Nephron progenitor cell (in vitro differentiated cells): ENCODE results near the gene C5orf22.
A peak's percentile ranks its signal among the peaks of the same experiment; 100 is the strongest.

Experiments used
- DNase-seq: peaks from one replicate; pipeline ENCODE4 v3.0.0; 2021
- H3K27ac Mint-ChIP-seq: 2 replicates; pipeline ENCODE4 v1.8.0; 2021; ENCODE audit warnings: mild to moderate bottlenecking, moderate library complexity, mixed read lengths
- H3K27me3 Mint-ChIP-seq: 2 replicates; pipeline ENCODE4 v1.8.0; 2021; ENCODE audit warnings: mild to moderate bottlenecking, low read depth, mixed read lengths; ENCODE audit not compliant: poor library complexity
- H3K36me3 Mint-ChIP-seq: 2 replicates; pipeline ENCODE4 v1.8.0; 2021; ENCODE audit warnings: low read depth, mixed read lengths
- H3K4me1 Mint-ChIP-seq: 2 replicates; pipeline ENCODE4 v1.8.0; 2021; ENCODE audit warnings: mixed read lengths
- H3K4me3 Mint-ChIP-seq: 2 replicates; pipeline ENCODE4 v1.8.0; 2021; ENCODE audit warnings: mild to moderate bottlenecking, moderate library complexity, mixed read lengths
- H3K9me3 Mint-ChIP-seq: 2 replicates; pipeline ENCODE4 v1.8.0; 2021; ENCODE audit warnings: mild to moderate bottlenecking, moderate library complexity, mixed read lengths
- TF ChIP-seq, protein P1 (sequence below): fragments of 200-600 bp; sonication (generic); IDR thresholded peaks from 2 replicates; pipeline ENCODE4 v1.5.0; 2021; ENCODE audit warnings: antibody characterized with exemption

C5orf22 gene

DNA sequence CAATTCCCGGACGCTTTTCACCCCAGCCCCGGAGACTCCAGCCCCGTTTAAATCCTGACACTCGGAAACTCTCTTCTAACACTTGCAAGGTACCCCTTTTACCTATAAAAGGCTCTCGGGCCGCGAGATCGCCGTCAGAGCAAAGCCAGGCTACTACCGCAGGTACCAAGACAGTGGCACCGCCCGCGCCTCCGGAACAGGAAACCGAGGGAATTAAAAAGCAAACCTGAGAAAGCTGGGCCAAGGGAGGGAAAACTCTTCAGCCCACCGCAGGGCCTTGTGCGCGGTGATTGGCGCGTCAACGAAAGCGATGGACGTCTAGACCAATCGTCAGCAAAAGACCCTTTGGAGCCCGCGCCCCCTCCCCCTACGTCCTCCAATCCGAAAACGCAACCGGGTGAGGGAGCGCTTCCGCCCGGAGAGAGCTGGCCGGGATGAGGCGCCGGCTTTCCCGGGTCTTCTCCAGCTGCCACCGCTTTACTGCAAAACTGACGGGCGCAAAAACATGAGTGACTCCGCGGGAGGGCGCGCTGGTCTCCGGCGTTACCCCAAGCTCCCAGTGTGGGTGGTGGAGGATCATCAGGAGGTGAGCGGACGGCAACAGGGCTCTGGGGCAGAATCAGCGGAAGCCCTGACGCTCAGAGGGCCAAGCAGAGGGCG, at the start of gene C5orf22, which contains the start of gene DROSHA:
Gene C5orf22, plus strand, starts transcription at position 414 of the 660 bp plus-strand sequence. Its CDS starts 92 bp downstream, at position 506.
Gene DROSHA, minus strand, starts transcription at position 206 of the 660 bp plus-strand sequence. CDS start 3,034 bp downstream, outside the sequence.
- H3K9me3 Mint-ChIP-seq, result no peaks in the 10 kb centered on the region
- peaks cover 3% of the 10 kb centered on the region for H3K27me3 Mint-ChIP-seq
- peaks cover 43% of the 10 kb centered on the region for H3K4me1 Mint-ChIP-seq
- TF ChIP-seq, protein P1, sequence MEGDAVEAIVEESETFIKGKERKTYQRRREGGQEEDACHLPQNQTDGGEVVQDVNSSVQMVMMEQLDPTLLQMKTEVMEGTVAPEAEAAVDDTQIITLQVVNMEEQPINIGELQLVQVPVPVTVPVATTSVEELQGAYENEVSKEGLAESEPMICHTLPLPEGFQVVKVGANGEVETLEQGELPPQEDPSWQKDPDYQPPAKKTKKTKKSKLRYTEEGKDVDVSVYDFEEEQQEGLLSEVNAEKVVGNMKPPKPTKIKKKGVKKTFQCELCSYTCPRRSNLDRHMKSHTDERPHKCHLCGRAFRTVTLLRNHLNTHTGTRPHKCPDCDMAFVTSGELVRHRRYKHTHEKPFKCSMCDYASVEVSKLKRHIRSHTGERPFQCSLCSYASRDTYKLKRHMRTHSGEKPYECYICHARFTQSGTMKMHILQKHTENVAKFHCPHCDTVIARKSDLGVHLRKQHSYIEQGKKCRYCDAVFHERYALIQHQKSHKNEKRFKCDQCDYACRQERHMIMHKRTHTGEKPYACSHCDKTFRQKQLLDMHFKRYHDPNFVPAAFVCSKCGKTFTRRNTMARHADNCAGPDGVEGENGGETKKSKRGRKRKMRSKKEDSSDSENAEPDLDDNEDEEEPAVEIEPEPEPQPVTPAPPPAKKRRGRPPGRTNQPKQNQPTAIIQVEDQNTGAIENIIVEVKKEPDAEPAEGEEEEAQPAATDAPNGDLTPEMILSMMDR, result no peak
- peak within 1 kb of the TSS; percentile 99 for H3K4me3 Mint-ChIP-seq
- H3K27ac Mint-ChIP-seq, result peak within 1 kb of the TSS; percentile 99
- H3K36me3 Mint-ChIP-seq, result peaks cover 60% of the 10 kb centered on the region
- peak; percentile 96 for DNase-seq

DNA sequence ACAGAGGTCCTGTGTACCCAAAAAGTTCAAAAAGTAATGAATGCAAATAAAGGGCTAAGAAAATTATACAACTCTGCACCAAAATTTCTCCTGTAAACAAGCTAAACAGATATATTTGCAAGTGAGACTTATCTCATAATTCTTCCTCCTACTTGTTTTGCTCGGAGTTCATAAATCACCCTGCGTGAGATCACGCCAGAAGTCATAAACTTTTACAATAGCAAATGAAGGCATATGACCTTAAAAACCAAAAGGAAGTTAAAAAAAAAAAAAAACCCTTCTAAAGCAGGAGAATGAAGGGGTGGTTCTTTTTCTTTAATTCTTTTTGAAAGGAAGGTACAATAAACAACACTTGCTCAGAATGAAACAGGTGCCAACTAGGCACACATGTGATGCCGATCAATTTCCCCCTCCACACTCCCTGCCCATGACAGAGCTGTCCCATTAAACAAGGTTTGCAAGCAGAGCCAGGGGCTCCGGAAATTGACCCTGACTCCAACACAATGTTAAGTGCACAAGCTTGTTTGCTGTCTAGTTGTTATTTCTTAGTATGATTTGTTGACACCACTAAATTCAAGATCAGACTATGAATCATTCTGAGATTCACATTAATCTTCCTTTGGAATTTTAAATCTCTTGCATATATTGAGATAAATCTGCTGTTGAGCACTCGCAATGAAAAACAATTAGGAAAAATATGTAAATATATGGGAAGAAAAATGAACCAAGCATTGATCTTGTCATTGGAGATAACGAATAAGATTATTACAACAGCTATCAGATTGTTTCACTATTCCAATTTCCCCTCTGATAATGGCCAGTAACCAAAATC, 46.5 kb upstream of the C5orf22 start:
- H3K4me1 Mint-ChIP-seq, result peaks cover 10% of the 10 kb centered on the region
- TF ChIP-seq, protein P1, result no peak
- H3K36me3 Mint-ChIP-seq, result peaks cover 61% of the 10 kb centered on the region
- no peaks in the 10 kb centered on the region for H3K27me3 Mint-ChIP-seq
- no peak for DNase-seq
- H3K27ac Mint-ChIP-seq, result no peak overlapping the region
- H3K9me3 Mint-ChIP-seq, result no peaks in the 10 kb centered on the region
- no peak overlapping the region for H3K4me3 Mint-ChIP-seq

DNA sequence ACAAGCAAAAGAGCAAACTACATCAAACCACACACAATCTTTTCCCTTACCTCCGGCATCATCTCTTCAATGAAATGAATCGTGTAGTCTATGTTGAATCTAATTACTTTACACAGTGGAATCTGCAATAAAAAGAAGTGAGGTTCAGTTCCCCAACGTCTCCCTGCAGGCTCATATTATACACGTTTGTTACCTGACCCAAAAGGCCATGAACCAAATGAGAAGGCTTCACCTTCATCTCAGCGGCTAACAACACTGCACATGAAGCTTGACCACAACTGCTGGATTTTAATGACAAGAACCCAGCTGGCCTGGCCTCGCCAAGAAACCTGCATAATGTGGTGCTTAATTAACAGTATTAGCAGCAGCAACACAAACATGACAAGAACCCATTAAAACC, 45.7 kb upstream of the C5orf22 start:
- H3K27me3 Mint-ChIP-seq, result no peaks in the 10 kb centered on the region
- TF ChIP-seq, protein P1, result no peak
- no peaks in the 10 kb centered on the region for H3K9me3 Mint-ChIP-seq
- no peak overlapping the region for H3K27ac Mint-ChIP-seq
- peaks cover 10% of the 10 kb centered on the region for H3K4me1 Mint-ChIP-seq
- H3K36me3 Mint-ChIP-seq, result peaks cover 67% of the 10 kb centered on the region
- DNase-seq, result no peak
- no peak overlapping the region for H3K4me3 Mint-ChIP-seq

DNA sequence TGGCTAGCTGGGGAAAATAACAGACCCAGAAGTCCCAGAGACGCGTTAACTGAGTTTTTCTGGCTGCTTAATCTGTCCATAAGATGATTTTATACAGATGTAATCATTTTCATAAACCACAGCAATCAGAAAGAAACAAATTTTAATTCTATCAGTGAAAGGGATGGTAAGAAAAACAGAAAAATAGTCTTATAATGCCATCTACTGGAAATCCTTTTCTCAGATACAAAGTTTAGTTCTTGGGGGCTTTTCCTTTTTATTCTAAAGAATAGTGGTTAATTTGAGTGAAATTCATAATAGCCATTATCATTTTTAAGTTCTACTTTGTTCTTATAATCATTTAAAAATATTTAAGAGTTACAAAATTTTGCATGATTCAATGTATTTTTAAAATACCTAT, 44.6 kb upstream of the C5orf22 start:
- Mint-ChIP-seq H3K27me3 (no peaks in the 10 kb centered on the region), H3K27ac (no peak overlapping the region), H3K36me3 (peaks cover 67% of the 10 kb centered on the region), H3K4me3 (no peak overlapping the region), H3K9me3 (no peaks in the 10 kb centered on the region), H3K4me1 (peaks cover 10% of the 10 kb centered on the region)
- TF ChIP-seq, protein P1, result no peak
- no peak for DNase-seq

DNA sequence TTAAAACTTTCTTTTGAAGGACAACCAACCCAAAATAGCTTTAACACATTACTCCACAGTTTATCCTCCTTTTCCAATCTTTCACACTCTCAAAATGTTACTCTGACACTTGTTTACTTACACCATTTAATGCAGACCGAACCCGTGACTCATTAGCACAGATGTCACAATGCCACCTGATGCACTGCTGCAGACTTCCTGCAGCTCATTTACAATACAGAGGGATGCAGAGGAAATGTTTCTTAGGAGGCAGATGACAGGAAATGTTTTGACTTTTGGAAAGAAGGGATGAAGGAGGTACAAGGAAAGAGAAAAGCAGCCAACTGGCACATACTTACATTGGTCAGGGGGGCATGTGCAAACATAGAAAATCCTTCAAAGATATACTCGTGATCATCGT, 39.2 kb upstream of the C5orf22 start:
- DNase-seq, result no peak
- Mint-ChIP-seq H3K27ac (peak overlapping the region; percentile 3), H3K4me3 (no peak overlapping the region), H3K27me3 (no peaks in the 10 kb centered on the region), H3K4me1 (no peaks in the 10 kb centered on the region), H3K9me3 (no peaks in the 10 kb centered on the region), H3K36me3 (peaks cover 84% of the 10 kb centered on the region)
- TF ChIP-seq, protein P1, result no peak
